ENCODE measurements around the gene NOX3.
"Not testable (repeated sequence)": the region's sequence is repeated elsewhere in the genome, so short reads cannot be mapped to it uniquely, and the experiment has no call there.

Gene NOX3

DNA sequence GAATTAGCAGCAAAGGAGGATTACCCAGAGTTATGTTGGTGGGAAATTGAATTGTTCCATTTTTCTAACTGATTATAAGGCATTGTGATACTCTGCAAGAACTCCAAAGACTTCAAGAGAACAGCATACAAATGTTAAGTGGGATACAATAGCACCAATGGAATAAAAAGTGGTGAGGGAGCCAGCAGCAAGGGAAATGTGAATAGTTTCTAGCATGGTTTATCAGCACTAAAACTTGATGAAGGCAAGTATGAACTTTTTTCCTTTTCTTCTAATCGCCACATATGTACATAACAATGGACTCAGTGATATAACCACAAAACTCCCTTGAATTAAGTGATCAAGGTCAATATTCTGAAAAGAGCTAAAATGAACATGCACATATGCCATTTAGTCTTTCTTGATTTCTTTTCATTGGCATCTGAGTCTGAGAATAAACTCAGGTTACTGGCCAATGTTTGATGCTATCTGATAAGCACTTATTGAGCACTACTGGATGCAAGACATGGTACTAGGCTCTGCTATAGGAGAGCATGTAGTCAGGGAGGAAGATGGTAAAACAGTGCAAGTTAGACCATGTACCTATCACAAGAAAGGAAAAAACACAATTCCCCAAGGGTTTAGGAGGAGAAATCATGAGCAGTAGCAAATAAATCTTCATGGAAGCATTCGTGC lies 36.6 kb upstream of the NOX3 start:
- DNase-seq (ENCODE audit: insufficient read length, low spot score) (no peak), FAIRE-seq (no peak)
- TF ChIP-seq PAX5 (IDR thresholded peaks at IDR 0.05; ENCODE audit: insufficient read depth, low read length, severe bottlenecking) (no peak), POLR2A (IDR thresholded peaks at IDR 0.05; ENCODE audit: low read depth, low read length) (no peak), POLR2AphosphoS5 (IDR thresholded peaks at IDR 0.05; ENCODE audit: low read depth, low read length) (no peak)

DNA sequence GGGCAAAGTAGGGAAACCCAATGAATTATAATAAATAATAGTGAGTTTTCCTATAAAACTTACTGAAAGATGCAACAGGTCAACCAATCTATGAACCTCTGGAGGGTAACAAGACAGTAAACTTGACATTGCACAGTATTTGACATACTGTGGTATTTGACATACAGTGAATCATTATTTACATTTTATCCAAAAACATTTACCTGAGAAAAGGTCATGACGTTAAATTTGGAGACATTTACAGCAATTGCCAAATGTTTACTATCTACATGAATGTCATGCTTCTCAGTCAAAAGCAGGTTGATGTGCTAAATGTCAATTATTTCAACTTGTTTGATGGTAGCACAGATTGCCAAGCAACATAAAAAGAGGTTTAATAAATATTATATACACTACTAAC lies 35.8 kb upstream of the NOX3 start:
- DNase-seq (ENCODE audit: insufficient read length, low spot score) (no peak), FAIRE-seq (no peak)
- TF ChIP-seq POLR2AphosphoS5 (IDR thresholded peaks at IDR 0.05; ENCODE audit: low read depth, low read length): no peak
- TF ChIP-seq SPI1 (IDR thresholded peaks at IDR 0.05; ENCODE audit: low read depth, low read length): no peak
- no peak for TF ChIP-seq PAX5 (IDR thresholded peaks at IDR 0.05; ENCODE audit: insufficient read depth, low read length, severe bottlenecking)
- no peak for TF ChIP-seq POLR2A (IDR thresholded peaks at IDR 0.05; ENCODE audit: low read depth, low read length)
- no peak for TF ChIP-seq TAF1 (IDR thresholded peaks at IDR 0.05; ENCODE audit: low read depth, low read length)
- TF ChIP-seq POU2F2 (IDR thresholded peaks at IDR 0.05; ENCODE audit: low read depth, low read length): no peak

DNA sequence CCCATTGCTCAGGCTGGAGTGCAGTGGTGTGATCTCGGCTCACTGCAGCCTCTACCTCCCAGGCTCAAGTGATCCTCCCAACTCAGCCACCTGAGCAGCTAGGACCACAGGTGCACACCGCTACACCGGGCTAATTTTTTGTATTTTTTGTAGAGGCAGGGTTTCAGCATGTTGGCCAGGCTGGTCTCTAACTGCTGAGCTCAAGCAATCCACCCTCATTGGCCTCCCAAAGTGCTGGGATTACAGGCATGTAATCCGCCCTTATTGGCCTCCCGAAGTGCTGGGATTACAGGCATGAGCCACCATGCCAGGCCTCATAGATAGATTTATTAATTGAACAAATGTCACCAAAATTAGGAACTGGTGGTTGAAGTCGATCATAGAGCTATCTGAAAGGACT lies 32.6 kb upstream of the NOX3 start:
- FAIRE-seq; DNase-seq (ENCODE audit: insufficient read length, low spot score): not testable (repeated sequence)

DNA sequence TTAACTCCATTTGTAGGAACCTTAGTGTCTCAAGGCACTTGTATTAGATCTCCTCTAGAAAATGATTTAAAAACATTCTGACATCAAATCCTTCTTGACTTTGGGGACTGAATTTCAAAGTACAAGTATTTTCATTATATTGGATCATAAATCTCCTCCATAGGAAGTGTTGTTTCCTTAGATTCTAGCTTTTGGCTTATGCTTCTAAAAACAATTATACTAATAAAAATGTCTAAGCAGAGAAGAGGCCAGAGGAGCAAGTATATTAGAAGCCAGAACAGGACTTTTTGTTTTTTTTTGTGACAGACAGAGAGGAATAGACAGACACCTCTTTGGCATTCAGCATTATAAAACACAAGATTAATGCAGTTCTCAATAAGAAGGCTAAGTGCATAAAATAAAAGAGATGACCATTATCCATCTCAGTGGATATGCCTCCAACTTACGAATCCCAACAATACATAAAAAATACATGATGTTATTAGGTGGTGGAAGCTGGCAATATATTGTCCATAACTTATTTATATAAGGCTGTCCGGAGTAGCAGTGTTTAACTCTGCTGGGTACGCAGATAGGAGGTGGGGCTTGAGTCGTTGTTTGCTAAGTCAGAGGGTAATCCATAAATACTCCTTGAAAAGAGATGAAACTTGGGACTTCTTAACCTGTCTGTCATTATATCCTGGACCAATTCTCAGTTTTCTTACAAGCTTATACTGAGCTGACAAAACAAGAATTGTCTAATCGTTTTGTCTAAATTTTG lies 31.9 kb upstream of the NOX3 start:
- TF ChIP-seq TAF1 (IDR thresholded peaks at IDR 0.05; ENCODE audit: low read depth, low read length): no peak
- no peak for TF ChIP-seq POLR2AphosphoS5 (IDR thresholded peaks at IDR 0.05; ENCODE audit: low read depth, low read length)
- no peak for TF ChIP-seq PAX5 (IDR thresholded peaks at IDR 0.05; ENCODE audit: insufficient read depth, low read length, severe bottlenecking)
- TF ChIP-seq POLR2A (IDR thresholded peaks at IDR 0.05; ENCODE audit: low read depth, low read length): no peak
- FAIRE-seq: no peak
- no peak for DNase-seq (ENCODE audit: insufficient read length, low spot score)

DNA sequence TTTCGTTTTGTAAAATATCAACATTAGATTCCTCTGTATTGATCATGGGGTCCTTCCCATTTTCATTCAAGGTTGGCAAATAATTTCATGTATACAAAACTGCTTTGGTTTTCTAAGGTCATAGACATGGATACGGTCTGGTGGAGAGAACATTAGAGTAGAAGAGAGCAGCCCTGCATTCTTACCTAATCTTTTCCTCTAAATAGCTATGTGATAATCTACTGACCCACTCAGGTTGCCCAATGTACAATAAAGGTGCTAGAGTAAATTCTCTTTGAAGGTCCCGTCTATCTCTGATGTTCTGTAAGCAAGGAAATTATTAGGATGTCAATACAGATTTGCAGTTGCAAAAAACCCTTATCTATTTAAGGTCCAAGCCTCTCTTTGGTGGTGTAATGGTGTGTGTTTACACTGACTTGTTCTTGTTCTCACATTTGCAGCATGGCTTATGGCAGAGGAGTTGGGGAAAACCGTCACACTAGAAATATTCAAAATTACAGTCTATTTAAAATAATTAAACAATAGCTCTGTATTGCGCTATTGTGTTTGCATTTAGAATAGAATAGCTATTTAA lies 31.2 kb upstream of the NOX3 start:
- DNase-seq (ENCODE audit: insufficient read length, low spot score) (no peak), FAIRE-seq (no peak)
- no peak for TF ChIP-seq POLR2A (IDR thresholded peaks at IDR 0.05; ENCODE audit: low read depth, low read length)
- TF ChIP-seq PAX5 (IDR thresholded peaks at IDR 0.05; ENCODE audit: insufficient read depth, low read length, severe bottlenecking): no peak
- no peak for TF ChIP-seq SPI1 (IDR thresholded peaks at IDR 0.05; ENCODE audit: low read depth, low read length)
- TF ChIP-seq TAF1 (IDR thresholded peaks at IDR 0.05; ENCODE audit: low read depth, low read length): no peak
- TF ChIP-seq POLR2AphosphoS5 (IDR thresholded peaks at IDR 0.05; ENCODE audit: low read depth, low read length): no peak
- no peak for TF ChIP-seq POU2F2 (IDR thresholded peaks at IDR 0.05; ENCODE audit: low read depth, low read length)

DNA sequence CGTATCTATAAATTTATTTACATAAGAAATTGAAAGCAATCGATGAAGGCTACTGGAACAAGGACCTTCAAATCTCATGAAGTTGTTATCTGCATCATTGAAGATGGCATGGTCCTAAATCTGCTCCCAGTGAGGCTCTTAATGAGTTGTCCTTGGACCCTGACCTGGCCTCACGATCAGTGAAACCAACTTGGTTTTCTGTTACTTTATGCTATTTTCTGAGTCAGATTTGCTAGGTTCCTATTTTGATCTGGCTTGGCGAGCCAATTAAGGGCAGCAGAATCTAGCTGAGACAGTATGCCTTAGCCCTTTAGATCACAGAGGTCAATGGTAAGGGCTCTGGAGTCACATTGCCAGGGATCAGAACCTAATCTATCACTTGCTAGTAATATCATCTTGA lies 30.1 kb upstream of the NOX3 start:
- FAIRE-seq: no peak
- no peak for DNase-seq (ENCODE audit: insufficient read length, low spot score)
- no peak for TF ChIP-seq TAF1 (IDR thresholded peaks at IDR 0.05; ENCODE audit: low read depth, low read length)
- no peak for TF ChIP-seq POLR2AphosphoS5 (IDR thresholded peaks at IDR 0.05; ENCODE audit: low read depth, low read length)
- TF ChIP-seq POLR2A (IDR thresholded peaks at IDR 0.05; ENCODE audit: low read depth, low read length): no peak
- TF ChIP-seq SPI1 (IDR thresholded peaks at IDR 0.05; ENCODE audit: low read depth, low read length): no peak

DNA sequence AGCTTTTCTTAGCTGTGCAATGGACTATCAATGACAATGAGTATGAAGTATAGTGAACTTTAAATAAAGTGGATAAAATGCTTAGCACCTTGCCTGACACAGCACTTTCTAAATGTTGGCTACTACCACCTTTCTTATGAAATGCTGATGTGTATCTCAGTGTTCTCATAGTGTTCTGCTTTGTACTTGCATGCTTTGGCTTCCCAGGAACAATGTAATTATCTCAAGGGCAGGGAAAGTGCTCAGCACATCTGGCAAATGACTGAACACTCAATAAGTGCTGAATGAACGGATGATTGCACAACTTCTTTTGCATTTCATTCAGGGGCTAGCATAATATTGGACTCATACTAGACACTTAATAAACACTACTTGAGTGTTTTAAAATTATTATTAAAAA lies 28.2 kb upstream of the NOX3 start:
- DNase-seq (ENCODE audit: insufficient read length, low spot score) (no peak), FAIRE-seq (no peak)
- TF ChIP-seq TAF1 (IDR thresholded peaks at IDR 0.05; ENCODE audit: low read depth, low read length) (no peak), POLR2A (IDR thresholded peaks at IDR 0.05; ENCODE audit: low read depth, low read length) (no peak), SPI1 (IDR thresholded peaks at IDR 0.05; ENCODE audit: low read depth, low read length) (no peak), POU2F2 (IDR thresholded peaks at IDR 0.05; ENCODE audit: low read depth, low read length) (no peak), PAX5 (IDR thresholded peaks at IDR 0.05; ENCODE audit: insufficient read depth, low read length, severe bottlenecking) (no peak), POLR2AphosphoS5 (IDR thresholded peaks at IDR 0.05; ENCODE audit: low read depth, low read length) (no peak)

DNA sequence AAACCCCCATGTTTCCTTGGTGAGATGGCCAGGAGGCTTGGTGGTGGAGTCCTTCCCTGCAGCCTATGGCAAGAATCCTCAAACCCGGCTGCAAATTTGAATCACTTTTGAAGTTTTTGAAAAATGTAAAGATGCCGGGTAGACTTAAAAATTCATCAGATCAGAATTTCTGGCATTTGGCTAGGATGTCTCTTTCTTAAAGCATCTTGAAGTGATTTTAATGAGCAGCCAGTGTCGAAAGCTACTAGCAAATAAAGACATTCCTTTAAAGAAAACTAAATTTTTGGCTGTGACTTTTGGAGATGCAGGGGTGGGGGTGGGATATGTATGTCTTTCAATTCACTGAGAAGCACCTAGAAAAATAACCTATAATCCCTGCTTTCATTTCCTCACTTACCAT lies 25.6 kb upstream of the NOX3 start:
- TF ChIP-seq POLR2AphosphoS5 (IDR thresholded peaks at IDR 0.05; ENCODE audit: low read depth, low read length) (no peak), SPI1 (IDR thresholded peaks at IDR 0.05; ENCODE audit: low read depth, low read length) (no peak), POLR2A (IDR thresholded peaks at IDR 0.05; ENCODE audit: low read depth, low read length) (no peak), PAX5 (IDR thresholded peaks at IDR 0.05; ENCODE audit: insufficient read depth, low read length, severe bottlenecking) (no peak)
- no peak for DNase-seq (ENCODE audit: insufficient read length, low spot score)
- no peak for FAIRE-seq

DNA sequence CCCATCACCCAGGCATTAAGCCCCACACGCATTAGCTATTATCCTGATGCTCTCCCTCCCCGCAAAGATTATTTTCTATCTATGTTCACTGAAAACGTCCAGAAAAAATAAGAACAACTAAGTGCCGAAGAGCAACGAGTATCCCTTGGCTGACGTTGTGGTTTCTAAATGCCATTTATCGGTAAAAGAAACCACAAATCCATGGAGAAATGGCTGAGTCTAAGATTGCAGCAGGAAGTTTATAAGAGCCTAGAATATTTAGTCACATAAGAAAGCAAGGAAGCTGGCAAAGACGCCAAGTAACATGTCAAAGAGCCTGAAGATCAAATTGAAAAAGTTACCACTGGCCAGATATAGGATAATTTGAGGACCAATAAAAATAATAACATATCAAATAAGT lies 18.1 kb upstream of the NOX3 start:
- no peak for TF ChIP-seq POLR2AphosphoS5 (IDR thresholded peaks at IDR 0.05; ENCODE audit: low read depth, low read length)
- FAIRE-seq: no peak
- DNase-seq (ENCODE audit: insufficient read length, low spot score): no peak

GRCh38 chr6:155472886-155473285 lies 17.2 kb upstream of the NOX3 start:
- no peak for FAIRE-seq
- no peak for DNase-seq (ENCODE audit: insufficient read length, low spot score)
- TF ChIP-seq PAX5 (IDR thresholded peaks at IDR 0.05; ENCODE audit: insufficient read depth, low read length, severe bottlenecking) (no peak), SPI1 (IDR thresholded peaks at IDR 0.05; ENCODE audit: low read depth, low read length) (no peak), TAF1 (IDR thresholded peaks at IDR 0.05; ENCODE audit: low read depth, low read length) (no peak), POU2F2 (IDR thresholded peaks at IDR 0.05; ENCODE audit: low read depth, low read length) (no peak), POLR2A (IDR thresholded peaks at IDR 0.05; ENCODE audit: low read depth, low read length) (no peak)

DNA sequence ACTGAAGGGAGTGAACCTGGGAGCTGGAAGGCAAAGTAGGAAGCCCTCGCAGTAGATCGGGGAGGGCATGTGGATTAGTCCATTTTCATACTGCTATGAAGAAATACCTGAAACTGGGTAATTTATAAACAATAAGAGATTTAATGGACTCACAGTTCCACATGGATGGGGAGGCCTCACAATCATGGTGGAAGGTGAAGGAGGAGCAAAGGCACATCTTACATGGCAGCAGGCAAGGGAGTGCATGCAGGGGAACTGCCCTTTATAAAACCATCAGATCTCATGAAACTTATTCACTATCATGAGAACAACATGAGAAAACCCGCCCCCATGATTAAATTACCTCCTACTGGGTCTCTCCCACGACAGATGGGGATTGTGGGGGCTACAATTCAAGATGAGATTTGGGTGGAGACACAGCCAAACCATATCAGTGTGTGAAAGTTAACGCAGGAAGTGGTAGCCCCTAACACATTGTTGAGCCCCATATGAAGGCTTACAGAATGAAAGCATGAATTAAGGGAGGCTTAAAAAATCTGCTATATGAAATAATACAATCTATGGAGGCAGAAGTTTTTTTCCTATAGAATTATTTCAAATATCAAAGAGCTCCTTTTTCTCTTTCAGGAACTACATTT lies 15.5 kb upstream of the NOX3 start:
- DNase-seq (ENCODE audit: insufficient read length, low spot score); FAIRE-seq: not testable (repeated sequence)

DNA sequence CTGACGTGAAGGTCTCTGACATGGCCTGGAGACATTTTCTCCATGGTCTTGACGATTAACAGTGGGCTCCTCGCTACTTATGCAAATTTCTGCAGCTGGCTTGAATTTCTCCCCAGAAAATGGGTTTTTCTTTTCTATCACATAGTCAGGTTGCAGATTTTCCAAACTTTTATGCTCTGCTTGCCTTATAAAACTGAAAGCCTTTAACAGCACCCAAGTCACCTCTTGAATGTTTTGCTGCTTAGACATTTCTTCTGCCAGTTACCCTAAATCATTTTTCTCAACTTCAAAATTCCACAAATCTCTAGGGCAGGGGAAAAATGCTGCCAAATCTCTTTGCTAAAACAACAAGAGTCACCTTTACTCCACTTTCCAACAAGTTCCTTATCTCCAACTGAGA lies 12.9 kb upstream of the NOX3 start:
- FAIRE-seq; DNase-seq (ENCODE audit: insufficient read length, low spot score): not testable (repeated sequence)

All from GM12891 (cell line).